Stimulated activated naive CD8-positive, alpha-beta T cell treated with anti-CD3 and anti-CD28 coated beads, Interleukin-15, Interleukin-2, amounts not matched to agents 100 U/mL and 50 U/mL, for 24 hours (primary cell): ENCODE data around the gene GDF7.

ENCODE experiments used
- ATAC-seq: fragments of 150-1000 bp; cut with Tn5 transposase; one replicate; pipeline ENCODE4 v1.10.0; 2021
- DNase-seq: peaks from one replicate; pipeline ENCODE4 v3.0.0; 2021

Gene GDF7

DNA sequence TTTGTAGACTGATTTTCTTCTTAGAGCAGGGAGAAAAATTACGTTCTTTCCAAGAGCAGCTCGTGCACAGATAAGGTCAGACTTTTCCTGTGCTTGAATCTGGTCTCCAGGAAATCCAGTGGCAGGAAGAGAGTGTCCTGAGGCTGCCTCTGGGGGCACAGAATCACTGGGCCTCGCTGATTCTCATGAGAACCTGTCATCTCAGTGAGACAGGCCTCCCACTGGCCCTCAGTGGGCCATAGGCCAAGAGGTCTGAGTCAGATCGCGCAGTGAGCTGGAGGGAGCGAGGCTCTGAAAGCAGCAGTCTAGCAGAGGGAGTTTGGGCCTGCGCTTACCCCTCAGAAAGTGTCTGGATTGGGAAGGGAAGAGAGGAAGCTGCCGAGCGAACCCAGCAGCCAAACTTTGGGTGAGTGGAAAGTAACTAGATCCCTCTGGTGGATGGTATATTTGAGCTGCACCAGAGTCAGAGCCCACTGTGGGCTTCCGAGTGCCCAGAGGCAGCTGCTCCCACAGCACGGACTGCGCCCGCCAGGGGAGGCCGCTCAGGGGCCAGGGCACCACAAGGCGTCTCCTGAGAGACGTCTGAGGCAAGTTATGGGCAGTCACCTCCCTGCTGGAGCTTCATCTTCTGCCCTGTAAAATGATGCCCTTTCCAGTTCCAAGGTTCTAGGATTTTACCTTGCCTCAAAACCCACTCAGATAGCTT lies 8.2 kb downstream of the GDF7 start:
- DNase-seq: no peak
- peak; percentile 3 for ATAC-seq

DNA sequence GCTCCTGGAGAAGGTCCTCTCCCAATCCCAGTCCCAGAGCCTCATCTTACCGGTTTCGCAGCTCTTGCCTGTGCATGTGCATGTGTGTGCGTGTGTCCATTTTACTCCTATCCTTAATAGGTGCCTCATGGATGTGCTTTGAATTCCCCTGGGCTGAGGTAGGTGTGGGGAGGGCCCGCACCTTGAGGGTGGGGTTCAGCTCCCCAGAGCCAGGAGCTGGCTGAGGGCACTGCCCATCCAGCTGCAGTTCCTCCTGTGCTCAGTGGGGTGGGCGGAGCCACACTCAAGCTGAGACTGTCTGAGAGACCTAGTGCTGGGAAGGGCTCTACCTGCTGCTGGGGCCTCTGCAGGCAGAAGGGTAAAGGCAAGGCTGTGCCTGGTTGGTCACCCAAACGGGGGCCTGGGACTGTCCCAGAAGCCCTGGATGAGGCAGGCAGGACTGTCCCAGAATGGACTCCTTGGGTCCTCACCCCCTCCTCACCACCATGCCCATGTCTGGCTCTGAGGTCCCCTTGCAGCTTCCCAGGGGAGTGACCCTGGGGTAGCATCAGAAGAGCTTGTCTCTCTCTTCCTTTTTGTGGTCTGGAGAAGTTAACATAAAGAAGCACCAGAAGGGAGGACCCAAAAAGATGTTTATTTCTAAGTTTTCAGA lies 8.9 kb downstream of the GDF7 start:
- no peak for DNase-seq

DNA sequence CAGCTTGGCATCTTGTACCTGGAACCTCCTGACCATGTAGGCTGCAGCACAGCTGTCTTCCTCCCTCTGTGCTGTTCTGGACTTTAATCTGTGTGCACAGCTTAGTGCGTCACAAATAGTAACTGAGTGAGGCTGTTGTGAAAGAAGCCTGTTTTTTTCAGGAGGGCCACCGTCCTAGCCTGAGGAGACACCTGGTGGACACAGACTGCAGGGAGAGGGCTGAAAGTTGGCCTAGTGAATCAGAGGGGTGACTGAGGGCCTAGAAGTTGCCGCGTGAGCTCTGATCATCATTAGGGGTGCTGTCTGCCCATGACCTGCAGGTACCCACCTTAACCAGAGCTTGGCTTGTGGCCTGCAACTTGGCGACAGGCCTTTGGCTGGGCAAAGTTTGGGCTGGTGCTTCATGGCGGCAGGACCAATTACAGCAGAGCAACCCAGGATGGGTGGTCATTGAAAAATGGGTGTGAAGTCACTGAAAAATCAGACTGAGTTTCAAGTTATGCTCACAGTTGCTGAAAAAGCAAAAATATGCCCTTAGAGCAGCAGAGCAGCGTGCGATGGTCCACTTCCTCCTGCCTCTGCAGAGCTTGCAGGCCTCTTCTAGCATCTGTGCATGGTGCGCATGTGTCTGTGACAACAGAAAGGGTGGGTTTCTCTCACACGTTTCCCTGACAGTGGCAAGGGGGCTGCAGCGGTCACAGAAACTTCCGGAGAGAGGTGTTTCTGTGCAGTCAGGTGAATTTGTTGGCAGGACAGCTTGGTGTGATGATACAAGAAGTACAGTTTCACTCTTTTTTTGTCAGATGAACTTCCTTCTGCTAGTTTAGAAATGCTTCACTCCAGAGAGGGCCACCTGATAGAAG lies 9.6 kb downstream of the GDF7 start:
- no peak for DNase-seq
- ATAC-seq: no peak

More for the DNA sequence above, 8.9 kb downstream of the GDF7 start:
- peak; percentile 67 for ATAC-seq

DNA sequence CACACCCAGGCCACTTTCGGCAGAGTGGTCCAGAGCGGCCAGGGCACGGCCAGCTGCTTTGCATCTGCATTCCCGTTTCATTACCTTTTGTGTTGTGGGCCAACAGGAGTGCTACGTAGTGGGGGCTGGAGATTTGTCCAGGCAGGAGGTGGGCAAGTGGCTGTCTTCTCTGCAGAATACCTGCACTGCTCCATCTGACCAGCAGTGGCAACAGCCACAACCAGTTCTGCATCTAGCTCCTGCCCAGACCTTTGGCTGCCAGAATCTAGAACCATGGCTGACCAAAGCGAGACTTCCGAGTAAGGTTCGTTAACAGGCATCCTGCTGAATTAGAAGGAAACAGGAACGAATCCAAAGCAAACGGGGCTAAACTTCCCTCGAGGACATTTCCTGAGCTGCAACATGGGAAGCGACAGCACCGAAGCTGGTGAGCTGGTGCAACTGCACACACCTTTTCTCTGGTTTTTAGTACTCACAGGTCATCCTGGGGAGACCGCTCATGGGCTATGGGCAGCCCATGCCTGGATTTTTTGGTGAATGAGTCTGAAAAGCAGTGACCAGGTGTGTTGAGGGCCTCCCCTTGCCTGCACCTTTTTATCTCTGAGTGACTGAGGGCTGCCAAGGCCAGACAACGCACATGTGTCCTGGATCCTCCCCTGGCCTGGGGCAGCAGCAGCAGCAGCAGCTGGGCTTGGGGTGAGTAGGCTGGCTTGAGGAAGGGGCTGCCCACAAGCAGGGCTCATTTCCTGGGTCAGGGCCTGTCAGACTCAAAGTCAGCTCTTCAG lies 10.5 kb downstream of the GDF7 start:
- ATAC-seq (no peak), DNase-seq (no peak)

DNA sequence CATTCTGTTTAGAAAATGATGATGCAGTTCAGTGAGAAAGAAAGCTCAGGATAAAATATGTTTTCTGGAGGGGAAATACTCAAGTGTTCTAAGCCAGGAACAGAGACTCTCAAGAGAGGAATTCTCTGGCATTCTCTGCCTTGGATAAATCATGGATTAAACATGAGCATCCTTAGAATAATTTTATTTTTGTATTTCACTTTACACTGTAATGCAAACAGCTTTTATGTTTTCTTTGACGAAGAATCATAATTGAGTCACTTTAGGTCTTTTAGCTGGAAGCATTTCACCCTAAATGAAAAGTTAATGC lies 11.1 kb downstream of the GDF7 start:
- no peak for ATAC-seq
- no peak for DNase-seq

DNA sequence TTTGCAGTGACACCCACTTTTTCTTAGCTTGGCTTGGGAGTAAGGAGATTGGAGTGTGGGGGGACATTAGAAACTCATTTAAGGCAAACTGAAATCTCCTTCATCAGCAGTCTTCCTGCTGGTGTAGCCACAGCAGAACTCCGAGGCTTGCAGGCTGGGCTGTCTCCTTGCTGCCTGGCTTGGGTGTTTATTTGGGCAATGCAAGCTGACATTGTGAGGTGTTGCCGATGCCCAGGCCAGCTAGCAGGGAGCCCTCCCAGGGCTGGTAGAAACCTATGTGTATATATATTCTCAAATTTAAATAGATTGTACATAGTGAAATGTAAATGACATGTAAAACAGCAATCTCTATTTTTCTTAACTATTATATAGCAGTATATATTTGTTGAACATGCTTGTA lies 11.8 kb downstream of the GDF7 start:
- no peak for DNase-seq
- ATAC-seq: no peak

DNA sequence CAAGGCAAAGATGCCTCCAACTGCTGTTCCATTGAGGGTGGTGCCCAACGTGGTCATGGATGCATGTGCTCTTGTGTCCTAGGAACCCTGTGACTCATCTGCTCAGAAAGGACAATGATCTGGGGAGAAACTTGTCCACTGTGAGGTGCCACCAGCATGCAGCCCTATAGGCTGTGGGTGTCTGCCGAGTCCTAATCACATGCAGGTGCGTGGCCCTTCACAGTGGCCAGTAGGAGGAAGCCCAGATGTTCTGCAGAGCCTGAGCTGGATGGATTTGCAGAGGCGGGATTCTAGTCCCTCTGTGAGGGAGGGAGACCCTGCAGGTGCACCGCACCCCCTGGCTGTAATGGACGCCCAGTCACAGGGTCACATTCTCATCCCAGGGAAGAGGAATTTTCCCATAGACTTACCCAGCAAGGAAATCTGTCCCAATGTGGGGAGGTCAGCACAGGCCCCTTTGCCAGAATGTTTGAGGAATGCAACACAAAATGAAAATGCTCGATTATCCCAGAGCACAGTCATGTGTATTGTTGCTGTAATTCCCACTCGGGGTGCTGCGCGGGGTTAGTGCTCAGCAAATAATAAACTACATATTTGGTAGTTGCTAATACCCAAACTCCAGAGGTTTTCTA lies 13.9 kb downstream of the GDF7 start:
- ATAC-seq: no peak

DNA sequence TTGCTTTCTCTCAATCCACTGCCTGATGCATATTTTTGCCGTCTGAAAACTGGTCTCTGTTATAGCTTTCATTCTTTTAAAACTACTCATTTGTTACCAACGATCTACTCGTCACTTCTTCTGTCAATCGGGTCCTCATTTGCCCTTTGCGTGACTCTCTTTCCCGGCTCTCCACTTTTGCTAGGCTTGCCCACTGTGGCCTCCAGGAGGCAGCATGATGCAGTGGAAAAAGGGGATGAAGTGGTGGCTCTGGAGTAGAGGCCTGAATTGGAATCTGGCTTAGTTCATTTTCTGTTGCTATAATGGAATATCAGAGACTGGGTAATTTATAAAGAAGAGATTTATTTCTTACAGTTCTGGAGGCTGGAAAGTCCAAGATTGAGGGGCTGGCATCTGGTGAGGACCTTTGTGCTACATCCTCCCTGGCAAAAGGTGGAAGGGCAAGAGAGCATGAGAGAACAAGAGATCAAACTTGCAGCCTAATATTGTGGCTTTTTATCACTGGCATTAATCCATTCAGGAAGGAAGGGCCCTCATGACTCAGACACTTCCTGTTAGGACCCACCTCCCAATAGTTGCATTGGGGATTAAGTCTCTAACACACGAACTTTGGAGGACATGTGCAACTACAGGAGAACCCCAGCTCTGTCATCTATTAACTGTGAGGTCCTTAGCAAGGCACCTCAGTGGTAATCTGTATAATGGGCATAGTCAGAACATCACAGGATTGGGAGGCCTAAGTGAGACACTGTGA lies 15.4 kb downstream of the GDF7 start:
- DNase-seq (no peak), ATAC-seq (no peak)

More for the DNA sequence above, 13.9 kb downstream of the GDF7 start:
- DNase-seq: no peak

DNA sequence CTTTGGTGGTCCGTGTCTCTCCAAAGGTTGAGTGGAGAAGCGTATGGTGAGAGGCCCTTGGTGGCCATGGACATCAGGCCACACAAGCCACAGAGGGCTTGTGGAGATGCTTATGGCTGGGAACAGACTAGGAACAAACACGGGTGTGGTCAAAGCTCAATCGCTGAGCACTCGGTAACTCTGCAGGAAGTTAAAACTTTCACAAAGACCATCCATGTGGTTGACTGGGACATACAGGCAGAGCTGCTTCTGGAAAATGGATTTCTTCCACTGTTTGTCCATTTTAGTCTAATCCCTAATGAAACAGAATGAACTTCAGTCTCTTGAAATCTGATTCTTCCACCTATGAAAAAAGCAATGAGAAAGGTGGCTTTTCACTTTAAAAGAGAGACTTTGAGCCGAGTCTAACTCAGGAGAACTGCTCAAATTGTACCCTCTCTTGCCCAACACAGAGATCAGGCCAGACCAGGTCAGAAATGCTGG lies 17.7 kb downstream of the GDF7 start:
- DNase-seq (no peak), ATAC-seq (no peak)

DNA sequence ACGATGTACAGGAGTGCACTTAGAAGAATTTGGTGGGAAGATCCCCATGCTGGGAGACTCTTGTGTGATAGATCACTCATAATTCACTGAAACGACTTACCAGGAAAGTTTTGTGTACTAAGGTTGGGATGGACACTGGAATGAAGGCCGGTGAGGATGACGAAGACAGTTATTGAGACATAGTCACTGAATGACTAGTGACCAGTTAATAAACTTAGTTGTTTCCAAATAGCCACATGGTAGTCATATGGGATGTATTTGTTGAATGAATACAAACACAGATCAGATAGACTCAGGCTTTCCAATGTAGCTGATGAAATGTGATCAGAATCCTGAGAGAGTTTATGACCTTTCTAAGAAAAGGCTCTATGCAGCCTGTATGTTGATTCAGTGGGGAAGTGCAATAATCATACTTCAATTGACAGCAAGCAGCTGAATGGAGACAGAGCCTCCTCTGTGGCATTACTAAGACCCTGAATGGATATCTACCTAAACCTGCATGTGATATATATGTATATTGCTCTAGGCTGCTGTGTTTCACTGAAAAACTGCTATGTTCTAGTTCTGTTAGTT lies 20.4 kb downstream of the GDF7 start:
- DNase-seq (no peak), ATAC-seq (no peak)

DNA sequence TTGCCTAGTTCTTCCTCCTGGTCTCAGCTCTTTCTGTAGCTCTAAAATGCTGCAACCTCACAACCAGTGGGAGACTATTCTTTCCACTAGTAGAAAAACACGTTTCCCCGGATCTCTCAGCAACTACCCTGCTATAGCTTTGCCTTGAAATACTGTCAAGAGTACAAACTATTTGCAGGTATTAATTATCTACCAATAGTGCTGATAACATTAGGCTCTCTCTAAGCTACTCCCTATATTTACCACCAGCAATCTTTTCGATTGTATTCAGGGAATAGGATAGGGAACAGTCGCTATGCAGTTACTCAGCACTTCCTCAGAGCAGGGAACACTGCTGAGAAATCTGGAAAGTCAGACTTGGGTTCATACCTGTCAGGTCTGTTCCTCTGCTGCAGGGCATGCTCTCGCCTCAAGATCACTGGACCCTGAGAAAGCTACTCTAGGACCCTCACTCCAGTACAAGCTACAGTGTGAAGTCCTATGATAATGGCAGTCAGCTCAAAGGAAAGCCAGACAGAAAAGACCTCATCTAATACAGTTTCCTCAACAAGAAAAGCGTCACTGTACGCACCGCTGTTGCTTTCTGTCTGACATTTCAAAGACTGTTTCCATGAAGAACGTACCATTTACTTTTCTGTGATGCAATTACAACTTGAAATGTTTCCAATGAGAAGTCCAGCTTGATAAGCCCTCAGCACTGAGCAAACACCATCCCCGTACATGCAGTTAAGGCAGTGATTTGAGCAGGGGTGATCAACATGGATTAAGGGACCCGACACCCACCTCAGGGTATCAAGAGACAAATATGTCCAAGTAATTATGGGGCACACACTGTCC lies 22.7 kb downstream of the GDF7 start:
- DNase-seq: no peak
- no peak for ATAC-seq

DNA sequence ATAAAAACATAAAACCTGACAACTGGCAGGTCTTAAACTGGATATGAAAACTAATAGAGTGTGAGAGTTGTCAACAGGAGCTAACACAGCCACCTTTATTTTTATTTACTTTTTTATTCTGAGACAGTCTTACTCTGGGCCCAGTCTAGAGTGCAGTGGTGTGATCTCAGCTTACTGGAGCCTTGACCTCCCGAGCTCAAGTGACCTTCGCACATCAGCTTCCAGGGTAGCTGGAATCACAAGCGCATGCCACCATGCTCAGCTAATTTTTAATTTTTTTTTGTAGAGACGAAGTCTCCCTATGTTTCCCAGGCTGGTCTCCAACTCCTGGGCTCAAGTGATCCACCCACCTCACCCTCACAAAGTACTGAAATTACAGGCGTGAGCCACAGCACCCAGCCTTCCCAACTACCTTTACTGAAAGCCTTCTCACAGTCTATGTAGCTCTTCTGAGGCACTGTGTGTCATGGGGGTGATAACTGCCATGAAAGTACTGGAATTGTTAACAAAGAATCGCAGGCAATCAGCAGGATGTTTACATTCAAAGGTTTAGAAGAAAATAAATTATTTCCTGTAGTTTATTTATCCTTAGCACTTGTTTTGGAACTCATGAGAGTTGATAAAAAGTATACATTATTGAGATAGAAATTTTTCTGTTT lies 24.3 kb downstream of the GDF7 start:
- ATAC-seq: no peak

DNA sequence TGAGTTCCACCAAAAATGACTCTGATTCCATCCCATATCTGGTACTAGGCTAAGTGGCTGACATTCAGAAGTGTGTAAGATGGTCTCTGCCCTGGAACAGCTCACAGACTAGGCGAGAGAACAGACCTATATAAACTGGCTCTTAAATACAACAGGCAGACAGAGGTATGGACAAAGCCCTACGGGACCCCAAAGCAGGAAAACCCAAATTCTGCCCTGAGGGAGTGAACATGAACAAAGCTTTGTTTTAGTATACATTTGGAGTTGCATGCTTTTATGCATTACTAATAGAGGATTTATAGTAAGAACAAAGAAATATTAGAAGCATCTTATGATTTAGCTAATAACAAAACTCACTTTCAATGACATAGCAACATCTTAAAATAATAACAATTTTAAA lies 25.1 kb downstream of the GDF7 start:
- DNase-seq: no peak
- no peak for ATAC-seq

More for the DNA sequence above, 24.3 kb downstream of the GDF7 start:
- no peak for DNase-seq

DNA sequence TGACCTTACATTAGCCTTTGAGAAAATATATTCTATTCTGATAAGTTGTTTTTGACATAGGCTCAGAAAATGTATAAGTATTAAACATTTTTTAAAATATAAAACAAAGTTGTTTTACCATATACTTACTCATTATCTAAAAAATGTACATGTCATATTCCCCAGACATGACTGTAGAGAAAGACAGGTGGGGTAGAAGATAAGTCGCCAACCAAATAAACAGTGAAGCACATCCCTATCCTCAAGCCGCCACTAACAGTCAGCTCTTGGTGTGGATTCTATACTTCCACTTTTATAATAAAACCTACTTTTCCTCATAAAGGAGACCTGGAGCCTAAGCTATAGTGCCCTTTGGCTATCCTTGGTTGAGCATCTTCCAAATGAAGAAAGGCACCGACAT lies 26.4 kb downstream of the GDF7 start:
- no peak for ATAC-seq
- no peak for DNase-seq

DNA sequence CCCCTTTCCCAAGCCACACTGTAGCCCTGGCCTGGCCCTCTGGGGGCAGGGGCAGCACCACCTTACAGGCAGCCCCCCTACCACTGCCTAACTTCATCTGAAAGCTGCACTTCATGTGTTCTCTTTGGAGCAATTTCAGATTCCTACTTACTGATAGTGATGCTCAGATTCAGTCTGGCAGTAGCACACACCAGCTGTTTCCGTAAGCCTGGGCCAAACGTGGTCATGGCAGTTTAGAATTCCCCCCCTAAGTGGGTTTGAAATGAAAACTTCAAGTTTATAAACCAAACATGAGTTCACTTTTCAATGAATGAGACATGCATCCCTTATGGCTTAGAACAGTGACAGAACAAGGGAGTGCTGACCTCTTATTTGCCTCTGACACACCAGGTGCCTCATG lies 29.4 kb downstream of the GDF7 start:
- no peak for ATAC-seq

DNA sequence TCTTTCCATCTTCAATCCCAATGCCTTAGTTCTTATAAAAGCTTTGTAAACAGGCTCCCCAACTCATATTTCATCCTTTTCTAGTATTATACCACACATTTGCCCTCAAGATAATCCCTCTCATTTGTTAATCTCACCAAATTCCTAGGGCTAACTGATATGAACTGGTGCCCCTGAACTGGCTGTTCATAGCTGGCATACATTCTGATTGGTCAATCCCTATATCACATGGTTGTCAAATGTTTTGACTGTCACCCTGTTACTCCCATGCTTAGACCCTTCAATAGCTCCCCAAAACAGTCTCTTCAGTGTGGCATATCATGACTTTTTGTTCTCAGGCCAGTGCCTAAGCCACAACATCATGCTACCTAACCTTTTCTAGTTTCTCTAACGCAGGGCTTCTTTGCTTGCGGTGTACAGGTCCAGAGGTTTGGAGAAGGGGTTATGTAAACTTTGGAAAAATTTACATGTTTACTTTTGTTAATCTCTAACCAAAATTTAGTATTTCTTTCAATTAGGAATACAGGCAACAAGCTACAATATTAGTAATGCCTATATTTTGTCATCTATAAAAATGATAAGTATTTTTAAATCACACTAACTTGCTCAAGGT lies 30.5 kb downstream of the GDF7 start:
- ATAC-seq (no peak), DNase-seq (no peak)

More for the DNA sequence above, 29.4 kb downstream of the GDF7 start:
- DNase-seq: no peak

DNA sequence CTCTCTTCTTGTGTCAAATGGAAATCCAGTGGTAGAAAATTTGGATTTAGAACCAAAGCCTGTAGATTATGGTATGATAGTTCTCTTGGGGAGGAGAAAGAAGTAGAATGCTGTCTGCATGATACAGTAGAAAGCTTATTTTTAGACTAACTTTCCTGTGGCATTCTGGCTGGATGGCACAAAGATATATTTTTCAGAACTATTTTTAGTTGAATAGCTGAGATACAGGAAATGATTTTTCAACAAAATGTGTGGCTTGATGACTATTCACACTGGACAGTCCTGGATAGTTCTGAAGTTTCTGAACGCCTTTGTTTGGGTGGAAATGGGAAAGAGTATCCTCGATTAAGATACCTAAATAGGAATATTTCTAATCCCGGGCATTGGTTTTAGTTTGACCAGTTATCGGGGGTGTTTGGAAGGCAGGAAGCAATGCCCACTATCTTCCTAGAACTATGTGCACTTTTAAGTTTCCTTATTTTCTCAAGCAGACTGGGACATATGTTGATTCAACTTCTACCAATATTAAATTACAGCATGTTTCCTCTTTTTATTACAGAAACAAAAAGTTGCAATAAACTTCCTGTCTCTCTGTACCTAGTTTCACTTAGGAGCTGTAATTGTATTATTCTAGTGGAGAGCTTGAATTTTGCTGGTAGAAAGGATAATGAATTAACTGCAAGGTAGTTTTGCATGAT lies 32.1 kb downstream of the GDF7 start:
- DNase-seq: no peak
- ATAC-seq: no peak

DNA sequence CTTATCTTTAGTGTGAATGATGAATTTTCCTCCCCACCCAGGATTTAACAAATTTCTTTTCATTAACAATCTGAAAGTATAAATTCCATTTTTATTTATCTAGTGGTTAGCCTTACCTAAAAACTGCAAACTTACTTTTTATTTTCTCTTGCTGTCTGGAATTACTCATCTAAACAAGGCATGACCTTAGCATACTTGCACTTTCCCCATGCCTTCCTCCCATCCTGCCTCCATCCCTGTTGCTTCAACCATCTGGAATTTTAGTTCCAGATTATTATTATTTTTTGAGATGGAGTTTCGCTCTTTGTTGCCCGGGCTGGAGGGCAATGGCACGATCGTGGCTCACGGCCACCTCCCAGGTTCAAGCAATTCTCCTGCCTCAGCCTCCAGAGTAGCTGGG lies 35.6 kb downstream of the GDF7 start:
- DNase-seq (no peak), ATAC-seq (no peak)
